Fibroblast of skin of left biceps (primary cell): Measurements from ENCODE around the gene STX8.

ENCODE experiments used
- DNase-seq, 2 experiments: peaks; one replicate each; pipeline ENCODE4 v3.0.0-alpha.2; 2013; ENCODE audit warnings: low read depth in 2 of 2

The STX8 gene

DNA sequence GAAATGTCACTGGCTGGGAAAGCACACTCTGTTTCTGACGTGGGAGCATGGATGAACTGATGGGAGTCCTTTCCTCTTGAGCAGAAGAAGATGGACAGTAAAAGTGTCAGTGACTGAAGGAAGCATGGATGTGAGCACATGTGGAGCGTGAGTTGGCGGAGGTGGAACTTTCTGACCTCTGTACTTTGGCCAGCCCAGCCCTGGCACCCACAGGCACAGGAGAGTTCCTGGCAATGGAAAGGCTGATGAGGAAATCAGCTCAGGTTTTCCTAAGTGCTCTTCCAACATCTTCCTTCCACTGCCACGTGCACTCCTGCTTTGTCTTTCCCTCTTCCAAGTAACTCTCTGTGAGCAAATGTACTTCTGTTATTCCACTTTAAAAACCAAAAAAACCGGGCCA lies 277.5 kb downstream of the STX8 start:
- no peak for DNase-seq

DNA sequence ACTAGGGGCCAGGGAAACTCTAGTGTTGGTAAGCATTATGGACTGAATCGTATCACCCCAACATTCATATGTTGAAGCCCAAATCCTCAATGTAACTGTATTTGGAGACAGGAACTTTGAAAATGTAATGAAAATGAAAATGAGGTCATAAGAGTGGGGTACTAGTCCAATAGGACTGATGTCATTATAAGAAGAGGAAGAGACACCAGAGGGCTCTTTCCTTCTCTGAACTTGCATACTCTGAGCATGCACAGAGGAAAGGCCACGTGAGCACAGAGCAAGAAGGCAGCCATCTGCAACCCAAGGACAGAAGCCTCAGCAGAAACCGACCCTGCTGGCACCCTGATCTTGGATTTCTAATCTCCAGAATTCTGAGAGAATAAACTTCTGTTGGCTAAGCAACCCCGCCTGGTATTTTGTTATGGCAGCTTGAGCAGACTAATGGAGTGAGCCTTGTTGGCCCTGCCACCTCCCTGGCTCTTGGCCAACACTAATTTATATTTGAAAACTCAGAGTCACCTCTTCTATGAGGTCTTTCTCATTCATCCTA lies 280.9 kb downstream of the STX8 start:
- DNase-seq = no peak

DNA sequence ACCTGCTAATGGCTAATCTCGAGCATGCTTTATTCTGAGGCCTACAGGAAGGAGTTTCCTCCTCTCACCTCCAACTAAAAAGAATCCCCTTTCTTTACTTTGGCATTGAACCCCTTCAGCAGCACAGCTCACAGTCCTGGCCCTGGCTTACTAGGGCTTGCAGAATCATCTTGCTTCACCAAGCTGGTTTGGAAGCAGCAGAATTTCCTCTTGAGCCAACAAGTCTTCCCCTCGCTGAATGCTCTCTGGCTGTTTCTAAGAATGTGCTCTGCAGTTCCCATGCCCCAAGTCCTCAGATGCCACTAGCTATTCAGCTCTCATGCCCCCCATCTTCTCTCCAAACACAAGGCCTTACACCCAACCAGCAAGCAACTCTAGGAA lies 283.1 kb downstream of the STX8 start:
- no peak for DNase-seq

DNA sequence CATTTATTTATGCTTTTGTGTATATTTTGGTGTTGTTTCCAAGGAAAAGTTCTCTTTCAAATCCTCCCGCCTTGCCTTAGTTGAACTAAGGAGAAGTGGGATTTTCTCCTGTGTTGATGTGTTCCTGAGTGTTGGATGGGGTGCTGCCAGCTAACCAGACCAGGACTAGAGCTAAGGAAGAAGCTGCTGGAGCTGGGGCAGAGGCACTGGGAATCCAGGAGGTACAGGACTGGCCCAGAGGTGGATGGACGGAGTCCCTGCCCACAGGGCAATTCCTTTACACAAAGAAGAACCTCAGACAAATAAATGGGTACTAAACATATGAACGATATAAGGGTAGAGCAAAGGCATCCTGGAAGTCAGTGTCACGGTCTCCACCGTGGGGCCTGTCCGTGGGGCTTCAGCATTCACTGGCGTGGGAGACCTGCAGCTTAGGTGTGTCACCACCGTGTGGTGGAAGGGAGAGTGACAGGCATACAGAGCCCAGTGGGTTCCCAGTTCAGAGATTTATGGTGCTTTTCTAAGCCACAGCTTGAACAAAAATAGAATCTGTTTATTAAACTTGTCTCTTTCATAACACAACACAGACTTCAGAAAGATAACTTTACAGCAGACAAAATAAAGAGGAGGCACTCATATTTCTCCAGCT lies 283.6 kb downstream of the STX8 start:
- DNase-seq = no peak

DNA sequence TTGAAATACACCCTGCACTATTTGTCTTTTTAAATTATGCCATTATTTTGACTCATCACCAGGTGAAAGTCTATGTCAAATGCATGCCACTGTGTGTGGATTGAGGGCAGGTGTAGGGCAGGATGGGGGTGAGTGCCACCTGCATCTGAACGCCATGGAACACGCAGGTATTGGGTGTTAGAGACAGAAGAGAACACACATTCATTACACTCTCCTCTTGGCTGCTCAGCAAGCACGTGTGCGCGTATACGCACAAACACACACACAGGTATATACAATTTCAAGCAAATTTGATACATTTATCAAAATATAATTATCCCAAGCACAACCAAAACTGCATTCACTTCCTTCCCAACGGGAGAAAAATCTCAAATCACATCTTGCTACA lies 285.4 kb downstream of the STX8 start:
- DNase-seq = no peak

DNA sequence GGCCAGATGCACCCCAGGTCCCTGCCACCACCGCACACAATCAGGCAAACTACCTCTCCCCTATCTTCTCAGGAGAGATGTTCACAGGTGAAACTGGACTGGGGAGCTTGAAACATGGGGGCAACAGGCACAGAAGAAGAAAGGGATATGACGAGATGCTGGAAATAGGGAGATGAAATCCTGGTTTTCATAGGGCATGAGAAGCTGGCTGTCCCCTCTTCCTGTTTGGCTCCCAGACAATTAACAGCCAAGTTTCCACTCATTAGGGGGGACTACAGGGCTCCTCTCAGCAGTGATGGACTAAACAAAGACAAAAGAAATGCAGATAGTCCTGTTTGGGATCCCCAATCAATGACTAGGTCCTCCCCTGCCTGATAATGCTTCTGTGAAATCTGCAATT lies 288.3 kb downstream of the STX8 start:
- DNase-seq = no peak

DNA sequence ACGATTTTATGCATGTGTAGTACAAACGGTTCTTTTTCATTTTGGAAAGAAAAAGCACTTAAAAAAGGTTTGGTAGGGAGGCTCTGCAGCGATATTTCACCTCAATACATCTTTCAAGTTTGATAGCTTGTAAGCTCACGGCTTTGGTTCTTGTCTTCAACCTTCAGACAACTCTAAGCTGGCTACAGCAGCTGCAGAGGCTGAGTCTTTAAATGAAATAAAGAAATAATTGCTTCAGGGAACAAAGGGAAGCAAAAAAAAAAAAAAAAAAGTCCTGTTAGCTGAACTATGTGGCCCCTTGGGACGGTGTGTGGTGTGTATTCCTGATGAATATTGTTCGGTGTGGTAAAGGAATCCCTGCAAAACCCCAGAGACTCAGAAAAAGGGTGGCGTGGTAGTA lies 289.2 kb downstream of the STX8 start:
- no peak for DNase-seq

DNA sequence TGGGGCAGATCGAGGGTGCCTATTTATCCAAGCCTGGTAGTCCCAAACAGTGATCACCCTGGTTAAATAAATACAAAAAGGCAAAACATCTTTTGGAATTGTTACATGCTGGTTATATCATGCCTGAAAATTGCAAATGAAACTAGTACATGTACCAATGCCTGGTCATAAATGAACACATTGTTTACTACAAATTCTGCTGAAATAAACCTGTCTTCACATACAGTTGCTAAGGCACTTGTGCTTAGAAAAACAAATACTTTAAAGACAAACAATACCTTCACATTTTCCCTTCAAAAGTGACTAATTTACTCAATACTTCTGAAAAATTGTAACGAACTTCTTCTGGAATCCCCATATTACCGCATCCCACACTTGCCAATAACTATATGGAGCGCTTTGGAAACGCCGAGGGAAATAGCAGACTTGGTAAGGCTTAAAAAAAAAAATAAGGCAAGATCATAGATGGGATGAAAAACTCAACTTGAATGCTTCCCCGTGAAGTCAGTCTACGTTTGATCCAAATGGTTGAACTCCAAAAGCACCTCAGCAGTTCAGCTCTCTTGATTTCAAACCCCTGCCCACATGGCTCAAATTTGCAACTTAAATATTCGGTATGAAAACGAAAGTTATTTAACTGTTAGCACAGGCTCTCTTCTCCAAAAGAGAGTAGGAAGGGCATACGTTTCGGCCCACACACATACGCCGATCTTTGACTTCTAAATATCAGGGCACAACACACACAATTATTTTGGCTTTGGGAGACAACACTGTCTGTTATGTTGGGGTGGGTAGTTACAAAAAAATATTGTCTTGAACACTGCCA lies 289.8 kb downstream of the STX8 start:
- no peak for DNase-seq

DNA sequence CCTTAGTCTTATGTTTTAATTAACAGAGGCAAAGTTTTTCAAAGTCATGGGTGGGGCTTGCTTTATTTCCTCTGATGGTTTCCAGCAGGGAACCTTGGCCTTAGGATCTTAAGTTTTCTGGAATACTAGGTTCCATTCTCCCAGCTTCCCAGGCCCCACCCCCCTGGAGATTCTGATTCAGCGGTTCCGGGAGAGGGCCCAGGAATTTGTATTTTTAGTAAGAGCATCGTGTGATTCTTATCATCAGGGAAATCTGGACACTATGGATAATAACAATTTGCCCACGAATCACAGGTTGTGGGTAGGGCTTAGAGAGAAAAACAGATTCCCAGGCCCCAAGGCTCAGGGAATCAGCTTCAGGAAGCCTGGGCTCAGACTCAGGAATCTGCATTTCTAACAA lies 290.7 kb downstream of the STX8 start:
- DNase-seq = no peak

DNA sequence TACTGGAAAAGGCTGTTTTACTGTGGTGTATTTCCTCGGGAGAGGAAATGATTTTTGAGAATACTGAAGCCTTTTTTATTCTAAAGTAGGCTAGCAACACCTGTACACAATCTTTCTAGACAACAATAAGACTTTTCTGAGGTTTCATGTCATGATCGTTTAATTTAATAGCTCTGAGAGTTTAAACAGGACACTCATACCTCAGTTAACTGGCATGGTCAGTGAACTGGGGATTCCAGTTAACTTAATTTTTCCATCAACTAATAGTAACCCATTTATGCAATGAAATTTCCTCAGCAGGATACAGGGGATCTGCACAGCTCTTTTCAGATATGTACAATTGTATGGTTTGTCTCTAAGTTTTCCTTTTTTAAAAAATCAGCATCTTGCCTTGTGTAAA lies 291.7 kb downstream of the STX8 start:
- DNase-seq = no peak

DNA sequence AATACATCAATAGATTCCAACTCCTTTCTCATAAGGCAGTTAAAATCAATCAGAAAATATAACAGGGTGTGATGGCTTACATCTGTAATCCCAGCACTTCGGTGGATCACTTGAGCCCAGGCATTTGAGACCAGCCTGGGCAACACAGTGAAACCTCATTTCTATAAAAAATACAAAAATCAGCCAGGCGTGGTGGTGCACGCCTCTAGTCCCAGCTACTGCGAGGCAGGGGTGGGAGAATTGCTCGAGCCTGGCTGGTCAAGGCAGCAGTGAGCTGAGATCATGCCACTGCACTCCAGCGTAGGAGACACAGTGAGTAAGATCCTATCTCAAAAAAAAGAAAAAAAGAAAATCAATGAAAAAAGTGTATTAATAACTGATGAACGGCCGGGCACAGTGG lies 295.7 kb downstream of the STX8 start:
- no peak for DNase-seq

DNA sequence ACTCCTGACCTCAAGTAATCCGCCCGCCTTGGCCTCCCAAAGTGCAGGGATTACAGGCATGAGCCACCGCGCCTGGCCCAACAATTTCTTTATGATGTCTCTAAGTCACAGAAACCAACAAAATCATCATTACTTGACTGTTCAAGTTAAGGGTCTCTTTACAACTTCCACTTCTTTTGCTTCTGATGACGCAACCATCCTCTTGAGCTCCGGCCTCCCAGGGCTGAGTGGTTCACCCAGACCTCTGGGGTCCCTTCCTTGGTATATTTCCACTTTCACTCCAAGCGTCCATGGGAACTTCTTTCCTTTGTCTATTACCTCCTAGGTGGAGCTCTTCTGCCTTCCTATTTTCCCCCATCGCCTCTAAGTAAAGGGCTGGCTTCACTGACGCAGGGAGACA lies 300.6 kb downstream of the STX8 start:
- no peak for DNase-seq

DNA sequence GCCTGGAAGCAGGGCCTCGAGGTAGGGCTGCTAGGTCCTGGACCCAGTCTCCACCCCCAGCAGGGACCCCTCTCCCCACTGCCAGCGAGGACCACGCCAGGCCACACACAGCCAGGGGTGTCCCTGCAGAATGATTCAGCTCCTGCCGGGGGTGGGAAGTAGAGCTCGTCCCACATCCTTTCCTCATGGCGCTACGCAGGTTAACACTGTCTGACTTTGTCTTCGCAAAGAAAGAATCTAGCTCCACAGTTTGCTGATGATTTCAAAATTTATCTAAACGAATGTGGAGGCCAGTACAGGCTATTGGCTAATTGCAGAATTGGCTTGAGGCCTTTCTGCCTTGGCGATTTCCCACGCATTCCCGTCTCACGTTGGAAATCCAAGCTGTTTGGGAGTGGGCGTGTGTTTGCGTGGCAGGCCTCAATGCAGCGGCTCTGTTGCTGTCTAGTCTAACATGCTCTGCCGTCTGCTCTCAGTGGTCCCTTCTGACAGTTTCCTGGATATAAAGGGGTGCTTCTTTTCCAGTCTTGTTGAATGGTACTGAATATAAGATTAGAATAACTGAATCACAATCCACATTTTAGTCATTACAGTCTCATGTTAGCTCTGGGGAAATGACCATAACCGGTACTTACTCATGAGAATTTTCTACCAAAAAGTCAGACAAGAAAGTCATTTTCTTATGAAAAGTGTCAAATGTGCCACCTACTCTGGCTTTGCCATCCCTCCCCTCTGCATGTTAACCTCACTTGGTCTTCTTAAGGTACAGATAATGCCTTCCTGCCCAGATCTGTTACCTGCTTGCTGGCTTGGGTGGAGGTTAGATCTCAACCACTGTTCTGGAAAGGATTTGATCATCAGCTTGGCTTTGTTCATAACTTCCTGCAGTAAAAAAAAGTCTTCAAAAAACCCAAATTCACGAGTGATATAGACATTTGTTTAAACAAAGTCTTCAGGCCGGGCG lies 301.9 kb downstream of the STX8 start:
- DNase-seq = peak in 1 of 2 experiments; percentile 15

DNA sequence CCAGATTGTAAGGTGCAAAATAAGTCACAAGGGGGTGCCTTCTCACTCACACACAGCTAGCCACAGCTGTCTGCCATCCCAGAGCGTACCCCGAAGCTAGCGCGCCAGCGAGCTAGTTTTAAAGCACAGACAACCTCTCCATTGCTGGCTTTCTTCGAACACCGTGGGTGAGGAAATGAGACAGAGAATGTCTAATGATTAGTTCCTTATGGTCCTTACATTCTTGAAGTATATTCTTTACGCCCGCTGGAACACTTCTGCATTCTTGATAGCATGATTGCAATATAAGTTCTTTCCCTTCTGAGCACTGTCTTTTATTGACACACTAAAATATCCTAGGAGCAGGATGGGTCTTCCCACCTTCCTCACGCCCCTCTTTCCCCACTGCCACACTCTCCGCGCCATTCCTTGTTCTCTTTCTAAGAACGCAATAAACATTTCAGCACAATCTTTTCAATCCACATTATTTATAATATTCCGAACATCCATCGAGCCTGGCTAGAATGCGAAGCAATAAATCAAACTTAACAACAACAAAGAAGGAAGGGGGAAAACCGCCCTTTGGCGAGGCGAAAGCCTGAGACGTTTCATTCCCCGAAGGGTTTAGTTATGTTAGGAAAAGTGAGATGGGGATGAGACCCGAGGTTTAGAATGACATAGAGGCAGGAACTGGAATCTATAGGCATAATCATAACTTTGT lies 303.0 kb downstream of the STX8 start:
- peak; percentile 72 to 76 for DNase-seq

DNA sequence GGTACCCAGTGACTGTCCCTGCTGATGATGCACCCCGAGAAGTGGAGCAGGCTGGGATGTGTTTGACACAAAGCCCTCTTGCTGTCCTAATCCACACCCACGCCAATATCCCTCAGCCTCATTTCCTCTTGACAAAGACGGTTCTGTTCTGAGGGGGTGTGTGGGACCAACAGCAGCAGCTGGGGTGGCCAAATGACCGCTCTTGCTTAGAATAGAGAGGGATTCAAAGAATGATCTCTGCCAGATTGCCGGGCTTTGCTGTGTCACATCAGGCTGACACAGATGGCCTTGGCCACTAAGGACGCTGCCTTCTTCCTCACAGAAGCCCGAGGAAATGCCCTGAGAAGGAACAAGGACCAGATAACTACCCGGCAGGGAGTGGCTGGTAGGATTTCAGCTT lies 303.6 kb downstream of the STX8 start:
- no peak for DNase-seq

DNA sequence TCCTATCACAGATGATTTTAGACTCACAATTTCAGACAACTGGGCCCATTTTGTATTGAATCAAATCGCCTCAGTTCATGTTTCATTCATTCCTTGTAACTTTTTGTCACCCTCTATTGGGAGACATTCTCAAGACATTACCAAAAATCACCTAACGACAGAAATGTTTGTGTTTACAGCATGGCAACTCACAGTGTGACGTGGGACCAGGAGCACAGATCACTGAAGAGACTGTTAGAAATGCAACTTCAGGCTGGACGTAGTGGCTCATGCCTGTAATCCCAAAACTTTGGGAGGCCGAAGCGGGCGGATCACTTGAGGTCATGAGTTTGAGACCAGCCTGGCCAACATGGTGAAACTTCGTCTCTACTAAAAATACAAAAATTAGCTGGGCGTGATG lies 304.7 kb downstream of the STX8 start:
- no peak for DNase-seq

DNA sequence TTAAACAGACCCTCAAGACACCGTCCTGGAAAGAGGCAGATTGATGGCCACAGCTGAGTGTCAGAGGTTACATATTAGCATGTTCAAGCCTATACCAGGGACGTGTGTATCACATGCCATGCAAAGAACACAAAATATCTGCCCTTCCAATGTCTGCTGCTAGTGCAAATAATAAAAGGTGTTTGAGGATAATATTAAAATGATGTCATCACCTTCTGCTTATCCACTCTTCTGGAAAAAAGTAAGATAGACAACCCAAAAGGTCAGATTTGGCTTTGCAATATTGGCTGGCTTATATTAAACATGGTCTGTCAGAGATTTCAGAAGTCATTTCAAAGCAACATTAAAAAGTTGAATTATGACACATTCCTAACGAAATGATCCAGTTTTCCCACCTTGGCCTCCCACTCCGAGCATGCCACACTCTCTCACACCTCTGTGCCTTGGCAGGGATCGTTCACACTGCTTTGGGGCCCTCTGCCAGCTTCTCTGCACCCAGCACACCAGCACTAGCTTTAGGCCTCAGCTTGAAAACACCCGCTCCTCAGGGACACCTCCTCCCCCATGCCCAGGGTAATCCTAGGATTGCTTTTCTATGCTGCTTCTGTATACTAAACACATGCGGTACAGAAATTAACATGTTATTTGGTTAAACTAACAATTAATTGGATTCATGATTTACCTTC lies 306.1 kb downstream of the STX8 start:
- DNase-seq = no peak

DNA sequence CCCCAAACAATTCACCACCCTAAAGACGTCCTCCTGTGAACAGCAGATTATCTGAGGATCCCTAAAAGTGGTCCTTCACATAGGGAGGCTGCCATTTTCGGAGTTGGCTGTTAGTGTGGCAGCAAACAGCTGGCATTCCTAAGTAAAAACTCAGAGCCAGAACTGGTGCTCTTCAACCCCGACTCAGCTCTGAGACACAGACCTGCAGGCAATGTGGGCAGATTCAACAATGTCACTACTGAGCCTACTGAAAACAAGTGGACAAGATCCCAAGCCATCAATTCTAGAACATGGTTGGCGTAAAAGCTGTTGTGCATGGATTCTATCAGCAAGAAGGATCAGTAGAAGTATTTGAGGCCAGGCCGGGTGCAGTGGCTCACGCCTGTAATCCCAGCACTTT lies 307.1 kb downstream of the STX8 start:
- no peak for DNase-seq

DNA sequence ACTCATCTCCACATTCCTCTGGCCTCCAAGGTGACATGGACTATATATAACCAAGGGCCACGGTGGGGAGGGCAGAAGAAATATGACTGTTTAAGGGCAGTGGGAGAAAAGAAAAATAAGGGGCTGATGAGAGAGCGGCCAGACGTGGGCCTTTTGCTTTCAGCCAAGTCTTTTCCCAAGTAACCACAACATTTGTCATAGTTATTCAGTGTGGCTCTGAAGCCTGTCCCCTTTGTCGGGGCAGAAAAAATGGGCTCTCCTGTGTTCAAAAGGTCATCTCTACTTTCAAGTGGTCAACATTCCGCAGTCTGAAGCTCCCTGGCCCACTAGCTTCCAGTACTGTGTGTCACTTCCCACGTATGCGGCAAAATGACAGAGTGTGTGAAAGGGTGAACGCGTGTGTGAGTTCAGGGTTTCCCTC lies 308.9 kb downstream of the STX8 start:
- no peak for DNase-seq

DNA sequence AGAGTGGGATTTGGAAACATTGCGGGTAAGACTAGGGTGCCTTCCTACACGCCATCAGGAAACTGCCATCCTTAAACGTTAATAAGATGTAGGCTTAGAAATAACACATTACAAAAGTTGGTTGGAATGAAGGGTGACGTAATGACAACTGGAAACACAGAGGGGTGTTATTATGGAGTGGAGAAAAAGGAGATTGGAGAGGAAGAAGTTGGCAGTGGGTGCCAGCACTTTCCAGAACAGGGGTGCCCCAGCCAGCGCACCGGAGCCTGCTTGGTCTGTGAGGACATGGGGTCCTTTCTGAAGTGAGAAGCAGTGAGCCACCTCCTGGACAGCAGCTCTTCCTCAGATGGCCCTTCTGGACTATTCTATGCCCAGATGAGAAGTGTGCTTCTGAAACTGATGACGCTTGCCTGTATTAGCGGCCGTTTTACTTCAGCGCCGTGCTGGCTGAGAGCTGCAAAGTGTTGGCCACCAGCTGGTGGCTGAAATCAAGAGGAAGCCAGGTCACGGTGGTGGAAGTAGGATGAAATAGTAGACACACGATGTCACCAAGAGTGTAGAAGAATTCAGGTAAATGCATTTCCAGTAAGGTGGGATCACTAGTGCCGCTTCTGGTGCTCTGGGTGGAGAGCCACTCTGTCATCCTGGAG lies 309.5 kb downstream of the STX8 start:
- DNase-seq = no peak
